ENCODE data around the gene PARD3B. TPM values are rescaled to one million over a fixed set of nuclear protein-coding genes. Genes with fewer than 3 reads are reported as not detected.

PARD3B gene
- total RNA-seq, 1 experiment from 2014 or later: 2.0 TPM

GRCh38 chr2:204799791-204800190 lies 254.5 kb downstream of the PARD3B start (continued):
- TF ChIP-seq CTCF (IDR thresholded peaks at IDR 0.05 in 2 of 3, conservative IDR thresholded peaks at IDR 0.05 in 1 of 3; ENCODE audit: borderline replicate concordance in 1 of 3, insufficient read depth in 1 of 3, low read depth in 2 of 3, low read length in 2 of 3) (no peak), SIN3A (IDR thresholded peaks at IDR 0.05; ENCODE audit: low read depth) (no peak), RAD21 (IDR thresholded peaks at IDR 0.05; ENCODE audit: low read depth) (no peak), JUND (IDR thresholded peaks at IDR 0.05) (no peak), MAX (IDR thresholded peaks at IDR 0.05) (no peak), ZNF274 (IDR thresholded peaks at IDR 0.05; ENCODE audit: low read depth, low read length) (no peak), POLR2A (IDR thresholded peaks at IDR 0.05; ENCODE audit: borderline replicate concordance, extremely low read depth, insufficient read depth, insufficient read length) (no peak), SP1 (IDR thresholded peaks at IDR 0.05; ENCODE audit: low read depth) (no peak), TCF7L2 (IDR thresholded peaks at IDR 0.05; ENCODE audit: borderline replicate concordance, extremely low read depth, insufficient read depth, insufficient read length) (no peak)

GRCh38 chr2:204808494-204808893 lies 263.2 kb downstream of the PARD3B start:
- ATAC-seq (no peak), DNase-seq (ENCODE audit: low read depth, low spot score) (no peak)
- H2AFZ ChIP-seq (ENCODE audit: low read depth, low read length, poor library complexity, severe bottlenecking): no peak overlapping the region
- ChIA-PET POLR2A (no interaction called here), CTCF (no interaction called here), RAD21 (ENCODE audit: low non-redundant PET in 1 of 2, low total read pairs in 2 of 2, uncharacterized antibody in 2 of 2, unreplicated experiment in 2 of 2) (no interaction called here)
- no peak overlapping the region for H3K4me3 ChIP-seq (replicated peaks in 1 of 2; ENCODE audit: low read depth in 1 of 2, low read length in 2 of 2)
- no peaks in the 10 kb centered on the region for H3K27me3 ChIP-seq (ENCODE audit: insufficient read depth, low read length)
- H3K36me3 ChIP-seq (ENCODE audit: control insufficient read depth in 1 of 2, insufficient read depth in 2 of 2, low read length in 2 of 2): no peaks in the 10 kb centered on the region
- H3K79me2 ChIP-seq (ENCODE audit: insufficient read depth, low read length): no peaks in the 10 kb centered on the region
- no peaks in the 10 kb centered on the region for H3K9me3 ChIP-seq (ENCODE audit: control insufficient read depth in 1 of 2, insufficient read depth in 1 of 2, low read depth in 1 of 2, low read length in 2 of 2)
- no TSS peak for BruUV-seq (replicated peaks)
- no peak overlapping the region for H3K27ac ChIP-seq (ENCODE audit: low read depth, low read length)
- no peak overlapping the region for H3K4me2 ChIP-seq (ENCODE audit: low read length)
- intact Hi-C loops (cut with micrococcal nuclease): no loop called here
- TF ChIP-seq EZH2 (IDR thresholded peaks at IDR 0.05) (no peak), CTCF (IDR thresholded peaks at IDR 0.05 in 2 of 3, conservative IDR thresholded peaks at IDR 0.05 in 1 of 3; ENCODE audit: borderline replicate concordance in 1 of 3, insufficient read depth in 1 of 3, low read depth in 2 of 3, low read length in 2 of 3) (no peak)
- no peak overlapping the region for H3K9ac ChIP-seq (ENCODE audit: low read length)
- no peaks in the 10 kb centered on the region for H3K4me1 ChIP-seq (ENCODE audit: control insufficient read depth in 1 of 2, insufficient read depth in 2 of 2, low read length in 2 of 2)
- no peaks in the 10 kb centered on the region for H3K9me2 ChIP-seq (ENCODE audit: insufficient read depth)
- H4K20me1 ChIP-seq (ENCODE audit: insufficient read depth): no peaks in the 10 kb centered on the region
